ENCODE data around the gene NFATC1. TPM values are rescaled to one million over a fixed set of nuclear protein-coding genes. Genes with fewer than 3 reads are reported as not detected.

NFATC1 gene
- total and polyA plus RNA-seq, 7 experiments from 2014 or later = 27.1 to 87.2 (median 53.4) TPM

DNA sequence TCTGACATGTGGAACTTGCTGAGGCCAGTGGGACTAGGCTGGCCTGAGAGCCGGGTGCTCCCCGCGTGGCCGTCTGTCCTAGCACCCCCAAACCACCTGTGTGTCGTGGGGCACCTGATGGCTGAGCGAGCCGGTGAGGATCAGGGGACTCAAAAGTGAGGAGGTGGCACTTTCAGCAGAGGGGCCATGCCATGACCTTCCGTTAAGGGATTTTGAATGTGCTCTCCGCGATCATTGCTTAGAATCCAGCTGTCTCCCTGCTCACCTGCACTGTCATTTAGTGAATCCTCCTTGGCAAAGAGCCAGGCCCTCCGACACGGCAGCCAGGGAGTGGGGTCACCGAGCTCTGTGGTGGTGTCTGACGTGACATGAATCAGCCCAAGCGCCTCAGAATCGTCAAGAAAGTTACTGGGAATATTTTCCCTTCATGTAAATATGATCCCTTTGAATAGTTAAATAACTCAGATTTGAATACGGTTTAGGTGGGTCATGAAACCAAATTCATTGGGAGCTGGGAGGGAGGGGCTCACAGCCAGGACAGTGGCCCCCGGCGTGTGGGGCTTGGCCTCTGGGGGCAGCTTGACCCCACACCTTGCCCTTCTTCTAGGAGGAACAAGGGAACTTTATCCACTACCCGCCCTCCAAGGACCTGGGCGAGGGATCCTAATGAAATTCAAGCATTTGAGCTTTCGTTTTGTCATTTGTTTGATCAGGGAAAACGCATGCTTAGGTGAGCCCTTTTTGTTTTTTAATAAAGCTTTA lies 9.5 kb downstream of the NFATC1 start:
- Histone ChIP-seq H3K27ac (ENCODE audit: low read depth, low read length) (peak overlapping the region; percentile 92), H3K4me3 (ENCODE audit: low read length) (peak overlapping the region; percentile 45), H3K4me1 (ENCODE audit: control insufficient read depth in 2 of 2, insufficient read depth in 2 of 2, low read length in 2 of 2) (peaks cover 34 to 54% of the 10 kb centered on the region in 2 donors), H3K36me3 (ENCODE audit: control insufficient read depth in 2 of 3, insufficient read depth in 3 of 3, low read length in 3 of 3) (peaks cover 0 to 11% (median 0%) of the 10 kb centered on the region in 3 experiments), H3K27me3 (ENCODE audit: control insufficient read depth in 2 of 2, insufficient read depth in 2 of 2, low read length in 2 of 2) (no peaks in the 10 kb centered on the region), H3K9me3 (ENCODE audit: control insufficient read depth in 2 of 3, low read length in 3 of 3) (no peaks in the 10 kb centered on the region)
- ATAC-seq = no peak
- peaks cover 0 to 4% (median 0%) of the 10 kb centered on the region in 11 donors for H3K9me3 Mint-ChIP-seq
- CTCF ChIA-PET = interaction anchor here (0.7 to 2.4 kb wide), 6 partner anchors 23 to 238 kb away, joined by 3 to 10 read pairs (median 4); no protein-coding TSS in a partner anchor
- peak in 1 of 9 donors; percentile 55 for DNase-seq
- H3K27ac Mint-ChIP-seq = peak overlapping the region; percentile 96 to 100 (median 99)
- intact Hi-C loops (cut with micrococcal nuclease) = loop anchor here (1.0 to 10.0 kb wide), 8 partner anchors 9 to 580 kb away; partner anchors contain the start of genes ATP9B (in 1 of the 2), SLC66A2 (in 1 of the 2) and TXNL4A (in 1 of the 2)
- H3K4me3 Mint-ChIP-seq = peak overlapping the region; percentile 89 to 98 (median 92)
- peaks cover 0 to 19% (median 5%) of the 10 kb centered on the region in 5 donors for H3K36me3 Mint-ChIP-seq
- POLR2A ChIA-PET = interaction anchor here (0.5 to 7.8 kb wide), 9 partner anchors 8 to 118 kb away, joined by 3 to 62 read pairs (median 6); partner anchors contain the start of gene NFATC1
- no peaks in the 10 kb centered on the region for H3K27me3 Mint-ChIP-seq
- peaks cover 45 to 72% (median 55%) of the 10 kb centered on the region in 7 donors for H3K4me1 Mint-ChIP-seq

GRCh38 chr18:79405781-79406575 lies 10.2 kb downstream of the NFATC1 start:
- CTCF ChIA-PET = interaction anchor here (1.1 to 2.4 kb wide), 4 partner anchors 24 to 125 kb away, joined by 3 to 10 read pairs (median 4); no protein-coding TSS in a partner anchor
- H3K9me3 Mint-ChIP-seq = peaks cover 0 to 4% (median 0%) of the 10 kb centered on the region in 11 donors
- ATAC-seq (peak; percentile 91), DNase-seq (peak; percentile 68 to 97 (median 92))
- peak overlapping the region; percentile 45 for H3K4me3 ChIP-seq (ENCODE audit: low read length)
- peaks cover 34 to 54% of the 10 kb centered on the region in 2 donors for H3K4me1 ChIP-seq (ENCODE audit: control insufficient read depth in 2 of 2, insufficient read depth in 2 of 2, low read length in 2 of 2)
- intact Hi-C loops (cut with micrococcal nuclease) = loop anchor here (1.0 to 10.0 kb wide), 9 partner anchors 10 to 579 kb away; partner anchors contain the start of genes ATP9B (in 1 of the 2), CTDP1 (in 1 of the 2), SLC66A2 (in 1 of the 2) and TXNL4A (in 1 of the 2)
- peaks cover 42 to 70% (median 54%) of the 10 kb centered on the region in 7 donors for H3K4me1 Mint-ChIP-seq
- peak overlapping the region; percentile 89 to 98 (median 92) for H3K4me3 Mint-ChIP-seq
- H3K27ac ChIP-seq (ENCODE audit: low read depth, low read length) = peak overlapping the region; percentile 92
- H3K27me3 ChIP-seq (ENCODE audit: control insufficient read depth in 2 of 2, insufficient read depth in 2 of 2, low read length in 2 of 2) = no peaks in the 10 kb centered on the region
- POLR2A ChIA-PET = interaction anchor here (1.1 to 7.8 kb wide), 9 partner anchors 9 to 118 kb away, joined by 3 to 62 read pairs (median 6); partner anchors contain the start of gene NFATC1
- H3K9me3 ChIP-seq (ENCODE audit: control insufficient read depth in 2 of 3, low read length in 3 of 3) = no peaks in the 10 kb centered on the region
- peaks cover 0 to 17% (median 5%) of the 10 kb centered on the region in 5 donors for H3K36me3 Mint-ChIP-seq
- no peaks in the 10 kb centered on the region for H3K27me3 Mint-ChIP-seq
- H3K36me3 ChIP-seq (ENCODE audit: control insufficient read depth in 2 of 3, insufficient read depth in 3 of 3, low read length in 3 of 3) = peaks cover 0 to 19% (median 0%) of the 10 kb centered on the region in 3 experiments
- H3K27ac Mint-ChIP-seq = peak overlapping the region; percentile 96 to 100 (median 99)

GRCh38 chr18:79406708-79407107 lies 11.0 kb downstream of the NFATC1 start:
- no peaks in the 10 kb centered on the region for H3K9me3 ChIP-seq (ENCODE audit: control insufficient read depth in 2 of 3, low read length in 3 of 3)
- peaks cover 0 to 25% (median 0%) of the 10 kb centered on the region in 3 experiments for H3K36me3 ChIP-seq (ENCODE audit: control insufficient read depth in 2 of 3, insufficient read depth in 3 of 3, low read length in 3 of 3)
- H3K27ac ChIP-seq (ENCODE audit: low read depth, low read length) = peak overlapping the region; percentile 92
- H3K4me3 ChIP-seq (ENCODE audit: low read length) = peak overlapping the region; percentile 45
- H3K27me3 ChIP-seq (ENCODE audit: control insufficient read depth in 2 of 2, insufficient read depth in 2 of 2, low read length in 2 of 2) = no peaks in the 10 kb centered on the region
- ATAC-seq (no peak), DNase-seq (no peak)
- intact Hi-C loops (cut with micrococcal nuclease) = loop anchor here (1.0 to 10.0 kb wide), 3 partner anchors 273 to 578 kb away; partner anchors contain the start of genes CTDP1 (in 1 of the 2), SLC66A2 (in 1 of the 2) and TXNL4A (in 1 of the 2)
- ChIA-PET CTCF (interaction anchor here (1.4 kb wide), 1 partner anchor 27 kb away, joined by 3 read pairs; no protein-coding TSS in a partner anchor), POLR2A (interaction anchor here (1.1 to 7.8 kb wide), 7 partner anchors 8 to 117 kb away, joined by 3 to 62 read pairs (median 5); partner anchors contain the start of gene NFATC1)
- Mint-ChIP-seq H3K4me1 (peaks cover 39 to 64% (median 51%) of the 10 kb centered on the region in 7 donors), H3K4me3 (peak overlapping the region in 8 of 10 donors; percentile 5 to 98 (median 92)), H3K36me3 (peaks cover 0 to 13% (median 5%) of the 10 kb centered on the region in 5 donors), H3K27me3 (no peaks in the 10 kb centered on the region), H3K9me3 (peaks cover 0 to 4% (median 0%) of the 10 kb centered on the region in 11 donors), H3K27ac (peak overlapping the region; percentile 96 to 100 (median 99))
- H3K4me1 ChIP-seq (ENCODE audit: control insufficient read depth in 2 of 2, insufficient read depth in 2 of 2, low read length in 2 of 2) = peaks cover 30 to 47% of the 10 kb centered on the region in 2 donors

DNA sequence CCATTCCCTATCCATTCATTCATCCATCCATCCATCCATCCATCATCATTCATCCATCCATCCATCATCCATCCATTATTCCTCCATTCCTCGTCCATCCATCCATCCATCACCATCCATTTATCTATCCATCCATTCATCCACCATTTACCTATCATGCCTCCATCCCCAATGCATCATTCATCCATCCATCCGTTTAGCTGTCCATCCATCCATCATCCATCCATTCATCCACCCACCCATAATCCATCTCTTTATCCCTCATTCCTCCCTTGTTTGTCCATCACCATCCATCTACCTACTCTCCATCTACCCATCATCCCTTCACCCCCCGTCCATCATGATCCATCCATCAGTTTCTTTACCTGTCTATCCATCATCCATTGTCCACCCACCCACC lies 13.6 kb downstream of the NFATC1 start:
- Histone ChIP-seq H3K27me3 (ENCODE audit: control insufficient read depth in 2 of 2, insufficient read depth in 2 of 2, low read length in 2 of 2) (no peaks in the 10 kb centered on the region), H3K36me3 (ENCODE audit: control insufficient read depth in 2 of 3, insufficient read depth in 3 of 3, low read length in 3 of 3) (peaks cover 7 to 51% (median 11%) of the 10 kb centered on the region in 3 experiments), H3K27ac (ENCODE audit: low read depth, low read length) (no peak overlapping the region), H3K9me3 (ENCODE audit: control insufficient read depth in 2 of 3, low read length in 3 of 3) (no peaks in the 10 kb centered on the region), H3K4me3 (ENCODE audit: low read length) (no peak overlapping the region), H3K4me1 (ENCODE audit: control insufficient read depth in 2 of 2, insufficient read depth in 2 of 2, low read length in 2 of 2) (peaks cover 23 to 24% of the 10 kb centered on the region in 2 donors)
- H3K4me1 Mint-ChIP-seq = peaks cover 28 to 54% (median 48%) of the 10 kb centered on the region in 7 donors
- intact Hi-C loops (cut with micrococcal nuclease) = loop anchor here in 1 of 2 donors (5.0 to 10.0 kb wide), 2 partner anchors 543 to 575 kb away; partner anchors contain the start of genes SLC66A2 and TXNL4A
- ATAC-seq (no peak), DNase-seq (no peak)
- H3K9me3 Mint-ChIP-seq = peaks cover 0 to 4% (median 0%) of the 10 kb centered on the region in 11 donors
- H3K36me3 Mint-ChIP-seq = peaks cover 0 to 23% (median 11%) of the 10 kb centered on the region in 5 donors
- H3K27ac Mint-ChIP-seq = no peak overlapping the region
- no peak overlapping the region for H3K4me3 Mint-ChIP-seq
- ChIA-PET CTCF (no interaction called here), POLR2A (no interaction called here)
- H3K27me3 Mint-ChIP-seq = no peaks in the 10 kb centered on the region

DNA sequence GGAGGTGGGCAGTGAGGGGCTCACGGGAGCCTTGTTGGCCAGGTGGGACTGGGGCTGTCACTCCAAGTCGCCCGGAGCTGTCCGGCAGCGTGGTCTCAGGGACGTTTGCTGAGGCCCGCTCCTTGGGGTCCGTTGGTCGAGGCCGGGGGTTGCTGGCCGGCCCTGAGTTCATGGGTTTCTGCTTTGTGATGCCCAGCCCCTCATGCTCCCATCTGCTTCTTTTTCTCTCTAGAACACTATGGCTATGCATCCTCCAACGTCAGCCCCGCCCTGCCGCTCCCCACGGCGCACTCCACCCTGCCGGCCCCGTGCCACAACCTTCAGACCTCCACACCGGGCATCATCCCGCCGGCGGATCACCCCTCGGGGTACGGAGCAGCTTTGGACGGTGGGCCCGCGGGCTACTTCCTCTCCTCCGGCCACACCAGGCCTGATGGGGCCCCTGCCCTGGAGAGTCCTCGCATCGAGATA lies 14.5 kb downstream of the NFATC1 start:
- Histone ChIP-seq H3K4me3 (ENCODE audit: low read length) (no peak overlapping the region), H3K9me3 (ENCODE audit: control insufficient read depth in 2 of 3, low read length in 3 of 3) (no peaks in the 10 kb centered on the region), H3K27me3 (ENCODE audit: control insufficient read depth in 2 of 2, insufficient read depth in 2 of 2, low read length in 2 of 2) (no peaks in the 10 kb centered on the region), H3K4me1 (ENCODE audit: control insufficient read depth in 2 of 2, insufficient read depth in 2 of 2, low read length in 2 of 2) (peaks cover 14 to 15% of the 10 kb centered on the region in 2 donors), H3K36me3 (ENCODE audit: control insufficient read depth in 2 of 3, insufficient read depth in 3 of 3, low read length in 3 of 3) (peaks cover 7 to 59% (median 11%) of the 10 kb centered on the region in 3 experiments), H3K27ac (ENCODE audit: low read depth, low read length) (no peak overlapping the region)
- Mint-ChIP-seq H3K4me3 (no peak overlapping the region), H3K27ac (no peak overlapping the region), H3K9me3 (peaks cover 0 to 2% (median 0%) of the 10 kb centered on the region in 11 donors), H3K27me3 (no peaks in the 10 kb centered on the region), H3K4me1 (peaks cover 19 to 52% (median 43%) of the 10 kb centered on the region in 7 donors), H3K36me3 (peaks cover 0 to 29% (median 12%) of the 10 kb centered on the region in 5 donors)
- ATAC-seq (no peak), DNase-seq (no peak)
- ChIA-PET POLR2A (no interaction called here), CTCF (interaction anchor here (0.6 to 0.7 kb wide), 2 partner anchors 86 to 121 kb away, joined by 3 read pairs; no protein-coding TSS in a partner anchor)
- intact Hi-C loops (cut with micrococcal nuclease) = no loop called here
